Loucy (cell line): Measurements from ENCODE around the gene NOTCH3.

Experiments
- H2AFZ ChIP-seq: fragments of 200-600 bp; sonication (generic); 2 replicates; pipeline ENCODE4 v1.6.0; 2016; ENCODE audit warnings: antibody characterized with exemption, mild to moderate bottlenecking, low read length, moderate library complexity
- H3F3A ChIP-seq: fragments of 200-600 bp; 2 replicates; pipeline ENCODE4 v1.6.0; 2016; ENCODE audit warnings: antibody characterized with exemption, low read depth, mild to moderate bottlenecking
- H3K27me3 ChIP-seq: fragments of 200-600 bp; sonication (generic); 2 replicates; pipeline ENCODE4 v1.6.1; 2014; ENCODE audit warnings: low read length, mild to moderate bottlenecking; ENCODE audit not compliant: insufficient read depth, poor library complexity, severe bottlenecking
- H3K36me3 ChIP-seq: fragments of 200-600 bp; sonication (generic); 2 replicates; pipeline ENCODE4 v1.6.1; 2016; ENCODE audit warnings: low read length; ENCODE audit not compliant: insufficient read depth
- H3K4me1 ChIP-seq: fragments of 200-600 bp; sonication (generic); 2 replicates; pipeline ENCODE4 v1.5.1; 2014; ENCODE audit warnings: low read length, mild to moderate bottlenecking; ENCODE audit not compliant: insufficient read depth, poor library complexity, severe bottlenecking
- H3K4me2 ChIP-seq: fragments of 200-600 bp; sonication (generic); 2 replicates; pipeline ENCODE4 v1.6.0; 2014; ENCODE audit warnings: antibody characterized with exemption, low read length, low read depth, mild to moderate bottlenecking; ENCODE audit not compliant: poor library complexity, severe bottlenecking
- H3K4me3 ChIP-seq: fragments of 200-600 bp; sonication (generic); 2 replicates; pipeline ENCODE4 v1.5.1; 2014; ENCODE audit warnings: low read length, mild to moderate bottlenecking, mixed read lengths; ENCODE audit not compliant: poor library complexity, severe bottlenecking
- H3K79me2 ChIP-seq: fragments of 200-600 bp; sonication (generic); 2 replicates; pipeline ENCODE4 v1.6.1; 2014; ENCODE audit warnings: low read length; ENCODE audit not compliant: insufficient read depth
- H3K9ac ChIP-seq: fragments of 200-600 bp; sonication (generic); 2 replicates; pipeline ENCODE4 v1.6.0; 2014; ENCODE audit warnings: mild to moderate bottlenecking, low read depth, low read length, moderate library complexity; ENCODE audit not compliant: poor library complexity, severe bottlenecking
- H3K9me2 ChIP-seq: fragments of 200-600 bp; sonication (generic); replicated peaks from 2 replicates; pipeline ENCODE4 v1.6.1; 2016; ENCODE audit warnings: low read depth, low read length, mixed read lengths
- H3K9me3 ChIP-seq: fragments of 200-600 bp; sonication (generic); 2 replicates; pipeline ENCODE4 v1.6.1; 2014; ENCODE audit warnings: mild to moderate bottlenecking, antibody characterized with exemption, low read length, low read depth; ENCODE audit not compliant: insufficient read depth
- H4K20me1 ChIP-seq: fragments of 200-600 bp; sonication (generic); 2 replicates; pipeline ENCODE4 v1.6.0; 2014; ENCODE audit warnings: antibody characterized with exemption, low read length, mild to moderate bottlenecking; ENCODE audit not compliant: insufficient read depth, poor library complexity, severe bottlenecking
- CTCF ChIP-seq: fragments of 200-600 bp; sonication (generic); conservative IDR thresholded peaks from 2 replicates; pipeline ENCODE4 v1.5.1; 2014; ENCODE audit warnings: mild to moderate bottlenecking, antibody characterized with exemption, low read length
- EZH2phosphoT487 ChIP-seq: fragments of 200-600 bp; IDR thresholded peaks from 2 replicates; pipeline ENCODE4 v1.6.1; 2018; ENCODE audit warnings: antibody characterized with exemption, mild to moderate bottlenecking, moderate library complexity, borderline replicate concordance

The NOTCH3 gene

DNA sequence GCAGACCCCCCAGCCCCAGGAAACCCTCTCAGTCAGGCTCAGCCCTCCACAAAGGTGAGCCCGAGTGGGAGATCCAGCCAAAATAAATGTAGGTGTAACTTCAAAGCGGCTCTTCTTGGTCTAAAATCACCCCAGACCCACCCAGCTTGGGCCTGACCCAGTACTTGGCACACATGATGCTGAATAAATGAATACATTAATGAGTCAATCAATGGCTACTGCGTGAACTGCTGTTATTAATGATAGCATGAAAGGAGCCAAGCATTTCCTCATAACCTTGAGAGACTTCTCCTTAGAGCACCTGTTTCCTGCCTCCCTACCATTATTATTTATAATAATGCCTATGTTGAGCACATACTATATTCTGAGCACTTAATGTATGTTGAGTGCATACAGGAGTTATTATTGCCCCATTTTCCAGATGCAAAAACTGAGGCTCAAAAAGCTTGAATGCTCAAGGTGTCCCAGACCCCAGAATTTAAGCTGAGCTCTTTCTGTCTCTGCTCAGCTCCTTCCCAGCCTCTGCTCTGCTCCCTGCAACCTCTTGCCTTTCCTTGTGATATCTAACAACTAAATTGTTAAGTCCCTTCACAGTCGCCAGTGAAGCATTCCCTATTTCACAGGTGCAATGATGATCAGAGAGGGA is 4.3 kb downstream of the NOTCH3 start:
- no peak overlapping the region for H2AFZ ChIP-seq
- H3K9ac ChIP-seq = no peak overlapping the region
- H3K4me2 ChIP-seq = peak overlapping the region; percentile 55
- H3K27me3 ChIP-seq = no peaks in the 10 kb centered on the region
- no peaks in the 10 kb centered on the region for H3F3A ChIP-seq
- H3K79me2 ChIP-seq = no peaks in the 10 kb centered on the region
- no peaks in the 10 kb centered on the region for H3K9me2 ChIP-seq
- TF ChIP-seq CTCF (no peak), EZH2phosphoT487 (no peak)
- H3K4me3 ChIP-seq = peak overlapping the region; percentile 27
- H3K4me1 ChIP-seq = peaks cover 10% of the 10 kb centered on the region
- H4K20me1 ChIP-seq = no peaks in the 10 kb centered on the region
- no peaks in the 10 kb centered on the region for H3K36me3 ChIP-seq
- H3K9me3 ChIP-seq = no peaks in the 10 kb centered on the region

DNA sequence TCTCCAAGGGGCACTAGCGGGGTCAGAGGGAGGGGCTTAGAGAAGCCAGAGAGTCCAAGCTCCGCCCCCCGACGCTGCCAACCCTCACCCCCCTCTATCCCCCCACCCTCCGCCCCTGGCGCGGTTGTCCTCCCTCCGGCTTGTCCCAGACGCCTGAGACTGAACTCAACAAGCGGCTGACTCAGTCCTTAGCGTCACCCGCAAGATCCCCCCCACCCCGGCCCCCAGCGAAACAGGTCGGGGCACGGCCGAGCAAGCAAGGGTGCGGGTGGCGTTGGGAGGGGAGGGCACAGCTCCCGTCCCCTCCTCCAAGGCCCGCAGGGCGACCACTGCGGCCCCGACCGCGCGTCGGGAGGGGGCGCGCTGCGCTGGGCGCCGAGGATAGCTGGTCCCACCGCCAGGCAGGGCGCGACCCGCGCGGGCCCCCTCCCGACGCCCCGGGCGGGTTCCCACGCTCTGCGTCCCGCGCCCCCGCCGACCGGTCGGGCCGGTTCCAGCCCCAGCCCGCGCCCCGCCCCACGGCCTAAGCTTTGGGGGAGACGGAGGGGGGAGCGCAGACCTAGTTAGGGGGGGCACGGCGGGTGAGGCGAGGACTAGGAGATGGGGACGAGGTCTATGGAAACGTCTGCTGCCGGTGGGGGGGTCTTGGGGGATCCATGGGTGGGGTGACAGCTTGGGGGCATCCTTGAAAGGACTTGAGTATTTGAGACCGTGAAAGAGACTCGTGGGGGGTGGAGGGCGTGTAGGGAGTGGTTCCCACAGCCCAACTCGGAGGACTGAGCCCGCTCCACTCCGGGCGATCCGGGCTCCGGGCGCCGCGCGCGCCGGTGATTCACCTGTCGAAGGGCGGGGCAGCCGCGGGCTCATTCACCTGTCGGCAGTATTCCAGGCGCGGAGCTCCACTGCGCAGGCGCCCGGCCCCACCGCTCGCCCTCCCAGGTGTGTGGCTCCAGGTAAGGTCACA is 5.1 kb downstream of the NOTCH3 start:
- Histone ChIP-seq H3K4me1 (peaks cover 10% of the 10 kb centered on the region), H4K20me1 (no peaks in the 10 kb centered on the region), H3K9me3 (no peaks in the 10 kb centered on the region), H3K36me3 (no peaks in the 10 kb centered on the region), H3K4me2 (peak overlapping the region; percentile 44), H3K9me2 (no peaks in the 10 kb centered on the region), H3F3A (no peaks in the 10 kb centered on the region), H3K9ac (no peak overlapping the region), H3K4me3 (peak overlapping the region; percentile 57), H2AFZ (peak overlapping the region; percentile 80; the same call in 1 of the 2 replicates), H3K27me3 (no peaks in the 10 kb centered on the region), H3K79me2 (no peaks in the 10 kb centered on the region)
- TF ChIP-seq EZH2phosphoT487 (no peak), CTCF (no peak; the same call in 1 of the 2 replicates)

- H3K4me3 ChIP-seq = peak overlapping the region; percentile 57
- no peaks in the 10 kb centered on the region for H3K36me3 ChIP-seq
- H2AFZ ChIP-seq = no peak overlapping the region
- H3K4me2 ChIP-seq = peak overlapping the region; percentile 44
- H3F3A ChIP-seq = no peaks in the 10 kb centered on the region
- TF ChIP-seq CTCF = no peak
- no peak for TF ChIP-seq EZH2phosphoT487
- H3K4me1 ChIP-seq = peaks cover 10% of the 10 kb centered on the region
- H4K20me1 ChIP-seq = no peaks in the 10 kb centered on the region
- no peaks in the 10 kb centered on the region for H3K9me2 ChIP-seq
- H3K27me3 ChIP-seq = no peaks in the 10 kb centered on the region
- H3K9ac ChIP-seq = no peak overlapping the region
- no peaks in the 10 kb centered on the region for H3K9me3 ChIP-seq
- H3K79me2 ChIP-seq = no peaks in the 10 kb centered on the region
Observed at GRCh38 chr19:15194938-15195337, 5.9 kb downstream of the NOTCH3 start.
